Measurements from ENCODE around the gene BPIFB6.

The BPIFB6 gene

DNA sequence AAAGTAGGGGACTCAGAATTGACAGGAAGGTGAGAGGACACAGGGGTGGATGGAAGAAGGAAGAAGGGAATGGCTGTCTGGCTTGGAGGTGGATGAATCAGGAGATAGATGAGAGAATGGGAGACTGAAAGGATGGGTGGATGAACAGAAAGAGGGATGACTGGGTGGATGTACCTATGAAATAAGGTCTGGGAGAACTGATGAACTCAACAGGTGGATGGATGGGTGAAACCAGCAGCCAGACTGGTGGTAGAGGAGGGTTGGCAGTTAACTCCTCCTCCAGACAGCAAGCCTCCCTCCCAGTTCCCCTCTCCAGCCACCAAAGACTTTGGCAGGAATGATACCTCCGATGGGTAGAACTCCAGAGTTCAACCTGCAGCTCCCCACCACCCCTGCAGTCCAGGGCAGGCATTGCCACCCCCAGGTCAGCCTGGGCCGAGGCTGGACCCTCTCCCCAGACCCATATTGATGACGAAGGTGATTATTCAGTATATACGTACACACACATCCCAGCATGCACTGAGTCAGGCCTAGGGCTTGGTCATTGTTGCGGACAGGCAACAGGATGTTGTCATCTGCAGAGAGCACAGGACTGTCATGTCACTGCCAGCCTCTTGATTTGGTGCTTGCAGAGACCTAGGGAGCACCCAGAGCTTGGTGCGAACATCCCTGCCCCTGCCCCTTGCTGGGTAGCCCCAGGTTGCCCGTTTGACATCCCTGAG is 29.2 kb upstream of the BPIFB6 start:
- DNase-seq (ENCODE audit: low read depth in 2 of 2) = no peak
- TF ChIP-seq CTCF (IDR thresholded peaks at IDR 0.05; ENCODE audit: low read depth, low read length) = no peak
- no peak overlapping the region for H3K4me3 ChIP-seq (replicated peaks in 1 of 2; ENCODE audit: low read depth in 2 of 2, low read length in 2 of 2)

- no peak within 1 kb of the TSS for H3K4me3 ChIP-seq (replicated peaks in 1 of 2; ENCODE audit: low read depth in 2 of 2, low read length in 2 of 2)
- no peak for TF ChIP-seq CTCF (IDR thresholded peaks at IDR 0.05; ENCODE audit: low read depth, low read length)
- no peak for DNase-seq (ENCODE audit: low read depth in 2 of 2)
Observed at GRCh38 chr20:33004141-33004751, 27.2 kb upstream of the BPIFB6 start, which contains the start of gene SUN5. Gene SUN5 (minus strand): TSS chr20:33004433. CDS start chr20:33004340, 93 bp downstream.

- DNase-seq (ENCODE audit: low read depth in 2 of 2) = peak in 1 of 2 donors; percentile 25
- no peak overlapping the region for H3K4me3 ChIP-seq (replicated peaks in 1 of 2; ENCODE audit: low read depth in 2 of 2, low read length in 2 of 2)
- TF ChIP-seq CTCF (IDR thresholded peaks at IDR 0.05; ENCODE audit: low read depth, low read length) = peak; percentile 39
Observed at GRCh38 chr20:33005132-33005566, 26.3 kb upstream of the BPIFB6 start.

- no peak for DNase-seq (ENCODE audit: low read depth in 2 of 2)
- no peak for TF ChIP-seq CTCF (IDR thresholded peaks at IDR 0.05; ENCODE audit: low read depth, low read length)
- H3K4me3 ChIP-seq (replicated peaks in 1 of 2; ENCODE audit: low read depth in 2 of 2, low read length in 2 of 2) = no peak overlapping the region
Observed at GRCh38 chr20:33005908-33006775, 25.3 kb upstream of the BPIFB6 start.

DNA sequence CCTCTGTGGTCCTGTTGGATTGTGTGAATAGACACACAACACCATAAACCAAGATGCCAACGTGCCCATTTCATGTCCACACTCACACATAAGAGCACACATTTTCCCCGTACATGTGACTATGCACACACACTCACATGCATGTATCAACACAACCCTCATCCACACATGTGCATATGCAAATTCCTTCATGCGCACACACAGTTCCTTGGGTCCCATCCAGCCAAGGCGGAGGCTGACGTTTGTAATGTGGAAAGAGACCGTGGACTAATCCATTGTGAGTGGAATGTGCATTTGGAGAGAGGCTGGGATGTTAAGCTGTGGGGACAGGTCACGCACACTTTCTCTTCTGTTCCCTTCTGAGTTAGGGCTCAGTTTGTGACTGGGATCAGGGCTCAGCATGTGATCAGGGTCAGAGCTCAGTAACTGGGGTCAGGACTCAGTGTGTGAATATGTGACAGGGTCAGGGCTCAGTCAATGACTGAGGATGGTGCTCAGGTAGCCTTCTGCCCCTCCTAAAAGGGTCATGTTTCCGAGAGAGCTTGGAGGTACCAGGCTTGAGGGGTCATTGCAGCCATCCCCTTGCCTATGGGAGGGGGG is 24.6 kb upstream of the BPIFB6 start:
- H3K4me3 ChIP-seq (replicated peaks in 1 of 2; ENCODE audit: low read depth in 2 of 2, low read length in 2 of 2) = no peak overlapping the region
- no peak for TF ChIP-seq CTCF (IDR thresholded peaks at IDR 0.05; ENCODE audit: low read depth, low read length)
- no peak for DNase-seq (ENCODE audit: low read depth in 2 of 2)

Data from cardiac fibroblast (primary cell).